HG03097 (cell line): ENCODE measurements around the gene CRYGA.
A peak's percentile ranks its signal among the peaks of the same experiment; 100 is the strongest.

Experiments
- ATAC-seq: cut with Tn5 transposase; IDR thresholded peaks from one replicate; pipeline ENCODE4 v1.9.1; 2021; ENCODE audit not compliant: unreplicated experiment, low FRiP score

Gene CRYGA

GRCh38 chr2:208163489-208163888 is at the start of gene CRYGA:
Gene CRYGA (minus strand): TSS chr2:208163589. CDS start chr2:208163556, 33 bp downstream.
- ATAC-seq = no peak

DNA sequence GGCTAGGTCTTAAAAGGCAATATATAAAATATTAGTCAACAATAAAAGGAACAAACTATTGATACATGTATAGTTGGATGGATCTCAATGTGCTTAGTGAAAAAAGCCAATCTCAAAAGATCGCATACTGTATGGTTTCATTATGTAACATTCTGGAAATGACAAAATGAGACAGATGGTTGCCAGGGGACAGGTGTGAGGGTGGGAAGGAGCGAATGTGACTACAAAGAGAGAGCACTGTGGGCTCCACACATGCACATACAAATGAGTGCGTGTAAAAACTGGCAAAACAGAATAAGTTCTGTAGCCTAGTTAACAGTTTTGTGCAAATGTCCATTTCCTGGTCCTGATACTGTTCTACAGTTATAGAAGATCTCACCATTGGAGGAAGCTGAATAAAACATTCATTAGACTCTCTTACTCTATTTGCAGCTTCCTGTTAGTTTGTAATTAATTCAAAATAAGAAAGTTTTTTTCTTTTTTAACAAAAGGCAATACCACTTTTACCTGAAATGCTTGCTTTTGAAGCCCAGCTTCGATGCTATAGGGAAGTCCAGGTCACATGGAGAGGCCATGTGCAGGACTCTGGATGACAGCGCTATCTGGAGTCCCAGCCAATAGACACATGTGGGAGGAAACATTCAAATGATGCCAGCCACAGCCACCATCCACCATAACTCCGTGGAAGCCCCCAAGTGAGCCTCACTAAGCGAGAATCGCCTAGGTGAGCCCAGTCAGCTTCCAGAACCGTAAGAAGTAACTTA is 47.5 kb upstream of the CRYGA start:
- ATAC-seq = no peak

- ATAC-seq = no peak
These were observed 45.1 kb upstream of the CRYGA start for GRCh38 chr2:208208335-208209085.

- ATAC-seq = no peak
These were observed 44.4 kb upstream of the CRYGA start for GRCh38 chr2:208207769-208208168.

DNA sequence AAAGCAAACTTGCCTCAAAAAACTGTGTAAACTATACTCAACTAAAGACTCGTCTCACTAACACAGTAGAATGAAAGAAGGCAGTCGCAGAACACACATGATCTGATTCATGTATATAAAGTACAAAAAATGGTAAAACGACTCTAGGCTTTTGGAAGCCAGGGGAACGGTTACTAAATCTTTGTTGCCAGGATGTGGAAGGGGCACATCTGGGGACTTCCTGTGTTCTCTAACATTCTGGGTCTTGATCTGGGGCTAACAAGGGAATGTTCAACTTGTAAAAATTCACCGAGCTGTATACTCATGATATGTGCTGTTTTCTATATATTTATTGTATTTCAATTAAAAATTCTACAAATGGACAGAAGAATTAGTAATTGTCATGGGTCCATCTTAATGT is 40.8 kb upstream of the CRYGA start:
- no peak for ATAC-seq

- ATAC-seq = no peak
These were observed 32.1 kb upstream of the CRYGA start for GRCh38 chr2:208195531-208195930.

- no peak for ATAC-seq
These were observed 29.3 kb upstream of the CRYGA start for GRCh38 chr2:208192611-208193236.

DNA sequence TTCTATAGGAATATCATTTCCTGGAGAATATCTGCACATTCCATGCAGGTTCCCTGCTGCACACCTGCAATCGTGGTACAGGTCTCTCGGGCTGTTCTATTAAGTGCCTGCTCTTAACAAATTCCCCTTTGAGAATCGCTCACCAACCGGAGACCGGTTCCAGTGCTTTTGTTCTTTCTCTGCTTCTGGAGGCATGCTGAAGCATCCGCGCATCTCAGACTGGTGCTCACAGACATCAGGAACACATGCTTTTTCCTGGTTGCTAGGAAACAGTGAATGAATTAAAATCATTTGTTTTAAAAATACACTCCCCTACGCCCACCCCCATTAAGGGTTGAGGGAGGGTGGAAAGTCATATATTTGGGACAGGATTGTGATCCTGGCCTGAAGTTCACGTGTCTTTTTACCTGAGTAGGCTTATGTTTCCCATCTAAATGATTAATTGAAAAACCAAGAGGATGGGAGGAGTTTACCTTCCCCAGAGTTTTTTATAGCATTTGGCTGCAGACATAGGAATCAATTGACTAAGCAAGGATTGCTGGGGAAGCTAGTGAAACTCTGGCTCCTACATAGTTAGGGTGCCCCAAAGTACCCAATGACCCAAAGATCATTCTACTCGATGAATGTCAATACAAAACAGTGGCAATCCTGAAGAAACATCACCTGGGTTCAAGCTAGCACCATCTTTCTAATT is 26.6 kb upstream of the CRYGA start, which contains the start of gene C2orf80:
Gene C2orf80 (minus strand): TSS at position 221 of the 694 bp plus-strand sequence. CDS start 3,044 bp downstream, outside the sequence.
- no peak for ATAC-seq

DNA sequence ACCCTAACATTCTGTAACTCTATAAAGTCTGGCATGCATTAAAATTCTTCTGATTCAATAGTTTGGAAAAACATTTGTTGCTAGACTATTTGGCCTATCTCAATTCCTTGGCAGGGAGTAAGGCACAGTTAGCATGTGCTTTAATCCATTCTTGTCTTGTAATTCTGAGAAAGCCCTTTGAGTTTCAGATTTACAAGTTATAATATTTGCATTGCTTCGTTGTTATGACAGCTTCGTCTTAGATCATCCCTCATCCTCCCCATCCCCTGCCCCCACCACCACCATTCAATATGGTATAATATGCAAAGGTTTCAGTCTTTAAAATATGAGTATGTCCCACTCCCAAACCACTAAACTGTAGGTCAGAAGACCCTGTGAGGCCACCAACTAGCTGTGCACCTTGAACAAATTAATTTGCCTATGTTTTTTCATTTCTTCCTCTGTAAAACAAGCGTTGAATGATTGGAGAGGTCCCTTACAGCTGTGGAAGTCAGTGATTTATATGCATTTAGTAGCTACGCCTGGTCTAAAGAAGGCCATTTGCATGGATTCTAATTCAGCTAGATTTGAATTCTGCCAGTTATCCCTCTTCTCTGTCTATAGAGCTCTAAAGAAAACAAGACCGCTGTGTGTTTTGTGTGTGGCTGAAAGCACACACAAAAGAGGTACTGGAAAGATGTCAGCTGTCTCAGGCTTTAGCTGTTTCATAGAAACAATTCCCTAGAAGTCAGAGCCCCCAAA is 25.9 kb upstream of the CRYGA start:
- ATAC-seq = no peak

GRCh38 chr2:208186893-208187292 is 23.5 kb upstream of the CRYGA start:
- no peak for ATAC-seq

DNA sequence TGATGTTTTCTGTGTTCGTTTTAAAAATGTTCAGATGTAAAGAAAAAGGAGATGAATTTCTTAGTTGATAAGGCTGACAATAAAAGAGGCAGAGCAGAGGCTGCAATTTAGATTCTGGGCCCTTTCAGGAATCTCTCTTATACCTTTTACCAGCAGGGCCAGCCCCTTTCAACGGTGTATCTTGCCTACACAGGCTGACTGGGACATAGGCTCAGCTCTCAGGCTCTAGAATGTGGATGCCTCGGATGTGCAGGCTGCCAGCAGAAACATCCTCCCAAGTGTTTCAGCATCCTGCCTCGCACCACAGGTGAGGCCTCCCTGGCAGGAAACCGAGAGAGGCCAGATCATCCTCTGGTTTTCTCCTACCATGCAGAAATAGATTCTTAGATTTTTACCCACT is 23.1 kb upstream of the CRYGA start:
- ATAC-seq = no peak

GRCh38 chr2:208183972-208184705 is 20.8 kb upstream of the CRYGA start:
- ATAC-seq = no peak

GRCh38 chr2:208183526-208183925 is 20.1 kb upstream of the CRYGA start:
- no peak for ATAC-seq

- ATAC-seq = no peak
These were observed 19.4 kb upstream of the CRYGA start for GRCh38 chr2:208182835-208183234.

GRCh38 chr2:208179028-208179609 is 15.7 kb upstream of the CRYGA start:
- ATAC-seq = no peak

GRCh38 chr2:208175840-208176153 is 12.4 kb upstream of the CRYGA start:
- no peak for ATAC-seq

GRCh38 chr2:208175069-208175839 is 11.9 kb upstream of the CRYGA start:
- ATAC-seq = peak; percentile 97

DNA sequence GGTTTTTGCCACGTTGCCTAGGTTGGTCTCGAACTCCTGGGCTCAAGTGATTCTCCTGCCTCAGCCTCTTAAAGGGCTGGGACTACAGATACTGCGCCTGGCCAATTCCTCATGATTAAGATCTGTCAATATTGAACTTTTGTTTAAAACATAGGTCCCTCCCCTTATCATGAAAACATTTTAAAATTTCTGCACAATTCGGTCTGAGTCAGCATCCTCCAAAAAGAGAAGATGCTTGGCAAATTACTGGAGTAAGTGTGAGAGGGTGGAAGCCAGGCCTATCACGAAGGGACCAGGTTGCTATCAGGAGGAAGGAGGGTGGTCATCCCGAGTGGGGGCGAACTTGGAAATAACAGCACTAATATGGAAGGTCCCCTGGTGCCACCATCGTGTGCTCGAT is 10.8 kb upstream of the CRYGA start:
- no peak for ATAC-seq

GRCh38 chr2:208172125-208172524 is 8.7 kb upstream of the CRYGA start:
- ATAC-seq = no peak
